Measurements from ENCODE around the gene QSOX1.
"Not testable (repeated sequence)": the region's sequence is repeated elsewhere in the genome, so short reads cannot be mapped to it uniquely, and the experiment has no call there.

QSOX1 gene

GRCh38 chr1:180154325-180155181, at the start of gene QSOX1:
Gene QSOX1, plus strand, starts transcription at chr1:180154869. Its CDS starts 39 bp downstream, at chr1:180154908.
- peak; percentile 78 for DNase-seq

- no peak for DNase-seq
Measured at GRCh38 chr1:180112091-180112490, 42.6 kb upstream of the QSOX1 start.

DNA sequence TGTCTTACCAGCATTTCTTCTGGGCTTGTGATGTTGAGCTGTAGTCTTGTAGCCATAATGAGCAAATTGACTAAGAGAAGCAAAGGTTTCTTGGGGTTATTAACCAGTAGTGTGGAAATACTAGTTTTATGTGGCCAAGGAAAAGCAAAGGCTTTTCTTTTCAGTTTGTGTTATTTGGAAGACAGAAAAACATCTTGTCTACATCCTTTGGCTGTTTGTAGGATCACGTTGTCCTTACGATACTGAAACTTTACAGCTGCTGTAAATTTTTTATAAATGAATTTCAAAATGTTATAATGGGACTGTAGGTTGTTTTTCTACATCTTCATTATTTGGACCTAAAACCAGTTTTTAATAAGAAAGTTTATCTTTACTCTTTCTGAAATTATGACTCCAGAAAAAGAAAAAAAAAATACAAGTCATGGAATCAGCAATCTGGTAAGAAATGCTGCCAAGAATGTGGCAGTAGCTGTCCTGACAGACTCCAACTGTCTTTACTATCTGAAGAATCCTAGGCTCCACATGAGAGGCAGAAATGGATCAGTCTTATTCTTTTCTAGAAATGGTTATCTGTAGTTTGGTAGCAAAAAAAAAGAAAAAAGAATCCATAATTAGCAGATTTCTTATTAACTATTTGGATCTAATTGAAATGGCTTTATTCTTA, 41.6 kb upstream of the QSOX1 start:
- DNase-seq, result no peak

DNA sequence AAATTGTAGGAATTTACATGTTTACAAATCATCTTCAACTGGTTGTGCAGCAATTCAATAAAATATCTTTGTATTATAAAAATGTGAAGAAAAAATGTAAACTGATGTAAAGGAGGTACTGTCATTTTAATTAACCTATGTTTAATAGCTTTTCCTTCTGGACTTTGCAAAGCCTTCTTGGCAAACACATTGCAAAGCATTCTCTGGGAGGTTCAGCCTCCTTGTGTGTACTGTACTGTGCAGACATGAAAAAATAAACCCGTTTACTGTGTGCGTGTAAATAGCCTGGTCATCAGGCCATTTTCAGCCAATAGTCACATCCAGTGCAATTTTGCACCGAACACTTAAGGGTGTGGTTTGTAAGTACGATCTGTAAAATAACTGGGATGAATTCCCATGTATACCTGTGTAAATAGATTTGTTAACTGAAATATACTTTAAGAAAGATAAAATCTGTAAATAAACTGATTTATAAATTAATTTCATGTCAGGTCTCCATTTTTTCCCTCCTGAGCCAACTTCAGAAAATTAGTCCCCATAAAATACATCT, 40.2 kb upstream of the QSOX1 start:
- DNase-seq, result no peak

GRCh38 chr1:180116964-180117763, 37.5 kb upstream of the QSOX1 start:
- no peak for DNase-seq

DNA sequence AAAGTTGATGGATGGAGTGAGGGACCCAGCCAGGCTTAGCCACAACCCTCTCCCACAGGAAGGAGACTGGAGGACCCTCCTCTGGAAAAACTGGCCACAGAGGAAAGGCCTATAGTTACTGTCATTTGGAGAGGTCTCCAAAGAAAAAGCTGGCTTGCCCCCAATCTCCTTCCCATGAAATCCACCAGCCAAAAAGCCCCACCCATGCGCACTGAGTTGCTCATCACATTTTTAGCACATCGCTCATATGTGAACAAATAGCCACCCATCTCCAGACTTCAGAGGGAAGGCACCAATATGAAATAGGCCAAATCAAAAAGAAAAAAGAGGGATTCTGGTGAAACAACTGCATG, 36.9 kb upstream of the QSOX1 start:
- DNase-seq, result peak; percentile 40

- no peak for DNase-seq
Measured at GRCh38 chr1:180119837-180120236, 34.8 kb upstream of the QSOX1 start.

DNA sequence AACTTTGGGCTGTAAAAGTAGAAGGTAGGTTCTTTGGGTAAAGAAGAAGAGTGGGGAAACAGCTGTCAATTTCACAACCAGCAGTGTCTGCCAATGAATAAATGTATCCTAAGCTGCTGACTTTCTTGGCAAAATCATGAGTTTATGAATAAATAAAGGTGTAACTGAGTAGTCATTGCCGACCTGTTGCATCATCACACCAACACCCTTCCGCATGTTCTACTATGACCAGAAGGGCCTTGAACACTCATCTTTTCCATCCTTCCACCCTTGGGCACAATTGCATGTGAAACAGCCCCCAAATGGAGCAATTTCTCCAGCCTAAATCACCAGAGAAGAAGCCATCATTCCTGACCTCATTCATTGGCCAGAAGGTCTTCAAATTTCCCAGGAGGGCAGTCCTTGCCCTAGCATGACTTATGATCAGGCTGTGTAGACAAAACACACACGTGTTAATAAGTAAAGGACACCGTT, 31.2 kb upstream of the QSOX1 start:
- DNase-seq, result no peak

DNA sequence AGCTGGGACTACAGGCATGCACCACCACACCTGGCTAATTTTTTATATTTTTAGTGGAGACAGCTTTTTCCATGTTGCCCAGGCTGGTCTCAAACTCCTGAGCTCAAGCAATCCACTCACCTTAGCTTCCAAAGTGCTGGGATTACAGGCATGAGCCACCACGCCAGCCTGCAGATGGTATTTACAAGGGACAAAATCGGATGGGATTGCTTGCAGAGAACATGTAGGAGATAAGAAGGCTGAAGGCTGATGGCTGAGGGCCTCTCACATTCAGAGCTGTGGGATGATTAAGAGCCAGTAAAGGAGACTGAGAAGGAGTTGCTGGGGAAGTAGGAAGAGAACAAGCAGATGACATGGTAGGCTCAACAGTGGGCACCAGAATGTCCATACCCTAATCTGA, 24.0 kb upstream of the QSOX1 start:
- DNase-seq, result no peak

DNA sequence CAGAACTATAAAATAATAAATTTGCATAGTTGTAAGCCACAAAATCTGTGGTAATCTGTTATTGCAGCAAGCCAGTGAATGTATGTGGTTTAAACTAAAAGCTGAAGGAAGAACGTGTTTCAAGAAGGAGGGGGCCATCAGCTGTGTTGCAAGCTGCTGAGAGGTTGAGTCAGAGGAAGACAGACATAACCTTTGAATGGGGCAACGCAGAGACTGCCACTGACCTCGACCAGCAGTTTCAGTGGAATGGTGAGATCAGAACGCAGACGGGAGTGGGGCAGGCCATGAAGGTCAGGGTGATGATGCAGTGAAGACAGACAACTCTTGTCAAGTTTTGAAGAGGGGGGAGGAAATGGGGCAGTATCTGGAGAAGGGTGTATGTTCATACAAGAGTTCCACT, 23.2 kb upstream of the QSOX1 start:
- DNase-seq, result peak; percentile 34

DNA sequence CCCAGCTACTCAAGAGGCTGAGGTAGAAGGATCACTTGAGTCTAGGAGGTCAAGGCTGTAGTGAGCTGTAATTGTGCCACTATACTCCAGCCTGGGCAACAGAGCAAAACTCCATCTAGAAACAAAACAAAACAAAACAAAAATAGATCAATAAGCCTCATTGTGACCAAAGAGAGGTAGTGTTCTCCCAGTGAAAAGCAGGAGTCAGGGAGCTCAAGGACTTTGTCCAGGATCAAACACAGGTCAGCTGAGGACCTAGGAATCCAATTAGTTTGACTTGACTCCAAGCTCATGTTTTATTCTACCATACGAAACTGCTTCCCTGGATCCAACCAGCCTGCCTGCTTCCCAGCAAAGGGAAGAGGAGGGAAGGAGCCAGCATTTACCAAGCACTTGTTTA, 21.5 kb upstream of the QSOX1 start:
- no peak for DNase-seq

DNA sequence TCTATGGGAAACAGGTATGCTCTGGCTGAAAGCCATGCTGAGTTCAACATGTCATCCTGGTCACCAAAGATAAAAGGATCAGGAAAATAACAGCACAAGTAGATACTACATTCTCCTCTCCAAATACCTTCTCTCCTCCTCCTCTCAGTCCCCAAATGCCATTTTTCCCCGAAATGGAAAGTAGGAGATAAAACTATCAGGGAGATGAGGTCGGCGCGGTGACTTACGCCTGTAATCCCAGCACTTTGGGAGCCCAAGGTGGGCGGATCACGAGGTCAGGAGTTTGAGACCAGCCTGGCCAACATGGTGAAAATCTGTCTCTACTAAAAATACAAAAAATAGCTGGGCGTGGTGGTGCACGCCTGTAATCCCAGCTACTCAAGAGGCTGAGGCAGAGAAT, 21.0 kb upstream of the QSOX1 start:
- DNase-seq, result not testable (repeated sequence)

- DNase-seq, result no peak
Measured at GRCh38 chr1:180135535-180135934, 19.1 kb upstream of the QSOX1 start.

DNA sequence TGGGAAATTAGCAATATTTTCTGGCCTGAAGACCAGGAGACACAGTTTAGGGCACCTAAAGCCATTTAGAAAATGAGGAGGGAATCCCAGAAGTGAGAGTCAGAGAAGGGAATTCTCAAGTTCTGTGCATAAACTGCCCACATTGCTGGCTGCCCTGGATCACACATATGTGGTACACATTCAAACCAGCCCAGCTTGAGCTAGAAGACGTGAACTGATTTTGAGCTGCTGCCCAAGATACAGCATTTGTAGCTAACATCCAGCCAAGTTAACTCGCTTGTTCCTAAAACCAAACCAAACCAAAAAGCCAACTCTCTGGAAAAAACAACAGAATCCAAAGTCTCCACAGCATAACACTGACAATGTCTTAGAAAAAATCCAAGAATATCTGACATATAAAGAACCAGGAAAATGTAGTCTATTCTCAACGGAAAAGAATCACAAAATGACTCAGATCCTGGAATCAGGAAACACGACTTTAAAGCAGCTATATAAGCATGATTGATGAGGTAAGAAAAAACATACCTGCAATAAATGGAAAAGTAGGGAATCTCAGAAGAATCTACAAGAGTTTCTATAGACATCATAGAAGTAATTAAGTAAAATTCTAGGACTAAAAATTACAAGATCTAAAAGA, 18.2 kb upstream of the QSOX1 start:
- DNase-seq, result no peak

DNA sequence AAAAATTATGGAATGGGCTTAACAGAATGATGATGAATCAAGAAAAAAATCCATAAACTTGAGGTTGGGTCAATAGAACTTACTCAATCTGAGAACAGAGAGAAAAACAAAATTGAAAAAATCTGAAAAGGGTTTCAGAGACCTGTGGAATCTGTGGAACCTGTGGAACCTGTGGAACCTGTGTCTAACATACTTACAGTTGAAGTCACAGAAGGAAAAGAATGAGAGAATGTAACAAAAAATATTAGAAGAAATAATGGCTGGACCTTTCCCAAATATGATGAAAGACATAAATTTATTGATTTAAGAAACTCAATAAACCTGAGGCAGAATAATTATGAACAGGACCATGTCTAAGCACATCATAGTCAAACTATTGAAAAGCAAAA, 17.7 kb upstream of the QSOX1 start:
- no peak for DNase-seq

DNA sequence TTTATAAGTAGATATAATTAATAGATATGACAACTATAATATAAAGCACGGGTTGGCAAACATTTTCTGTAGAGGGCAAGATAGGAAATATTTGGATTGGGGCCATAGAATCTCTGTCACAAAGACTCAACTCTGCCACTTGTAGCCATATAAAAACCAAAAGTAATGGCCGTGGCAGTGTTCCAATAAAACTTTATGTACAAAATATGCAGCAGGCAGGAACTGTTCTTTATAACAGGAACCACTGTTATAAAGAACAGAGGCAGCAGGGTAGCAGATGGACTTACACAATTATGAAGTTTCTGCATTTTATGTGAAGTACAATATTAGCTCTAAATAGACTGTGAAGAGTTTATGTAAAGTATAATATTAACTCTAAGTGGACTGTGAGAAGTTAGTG, 16.9 kb upstream of the QSOX1 start:
- DNase-seq, result no peak

DNA sequence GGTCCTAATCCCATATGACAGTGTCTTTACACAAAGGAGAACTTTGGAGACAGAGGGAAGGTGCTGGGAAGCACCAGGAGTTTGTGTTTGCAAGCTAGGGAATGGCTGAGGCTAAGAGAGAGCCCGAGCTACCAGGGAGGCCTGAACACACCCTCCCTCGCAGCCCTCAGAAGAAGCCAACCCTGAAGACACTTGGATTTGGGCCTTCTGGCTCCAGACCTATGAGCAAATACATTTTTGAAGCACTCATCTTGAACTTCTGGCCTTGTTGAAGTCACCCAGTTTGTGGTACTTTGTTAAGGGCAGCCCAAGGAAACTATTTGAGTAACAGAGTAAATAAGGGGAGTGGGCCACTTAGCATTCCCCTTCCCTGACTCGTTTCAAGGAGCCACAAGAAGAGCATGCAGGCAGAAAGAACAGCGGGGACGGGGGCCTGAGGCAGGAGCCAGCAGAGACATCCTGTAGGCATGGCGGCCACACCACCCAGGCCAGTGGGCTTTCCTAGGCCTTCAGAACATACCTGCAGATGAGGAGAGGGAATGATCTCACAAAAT, 13.2 kb upstream of the QSOX1 start:
- DNase-seq, result no peak

GRCh38 chr1:180143359-180143758, 11.3 kb upstream of the QSOX1 start:
- DNase-seq, result no peak

- no peak for DNase-seq
Measured at GRCh38 chr1:180144659-180145357, 9.9 kb upstream of the QSOX1 start.

DNA sequence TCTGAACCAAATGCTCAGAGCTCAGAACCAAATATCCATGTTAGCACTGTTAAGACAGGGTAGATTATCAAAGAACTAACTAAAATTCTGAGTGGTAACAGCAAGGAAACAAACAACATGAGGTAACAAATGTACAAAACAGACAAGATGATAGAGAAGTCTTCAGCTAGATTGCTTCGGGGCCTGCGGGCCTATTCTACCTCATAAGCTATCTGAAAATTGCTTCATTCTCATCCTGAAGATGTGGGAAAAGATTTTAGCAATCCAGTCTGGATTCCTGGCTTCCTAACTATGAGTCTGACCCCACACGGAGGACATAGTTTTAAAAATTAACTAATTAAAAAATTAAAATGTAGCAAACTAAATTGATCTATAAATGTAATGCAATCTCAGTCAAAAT, 9.2 kb upstream of the QSOX1 start:
- DNase-seq, result no peak

DNA sequence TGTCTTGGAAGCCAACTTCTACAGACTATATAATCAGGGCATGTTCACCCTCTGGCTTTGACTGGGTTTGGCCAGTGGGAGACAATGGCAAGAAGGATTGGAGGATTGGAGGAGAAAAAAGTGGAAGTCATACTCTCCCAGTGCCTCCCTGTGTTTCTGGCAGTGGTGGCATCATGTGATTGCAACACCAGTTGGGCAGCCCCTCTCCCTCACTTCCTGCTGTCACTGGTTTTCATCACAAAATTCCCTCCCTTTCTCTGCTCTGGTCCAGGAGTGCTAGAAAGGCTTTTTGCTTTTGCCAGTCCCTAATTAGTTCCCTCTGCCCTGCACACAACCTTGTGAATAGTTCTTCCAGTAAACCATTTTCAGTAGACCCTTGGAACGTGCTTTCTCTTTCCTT, 3.7 kb upstream of the QSOX1 start:
- DNase-seq, result no peak

DNA sequence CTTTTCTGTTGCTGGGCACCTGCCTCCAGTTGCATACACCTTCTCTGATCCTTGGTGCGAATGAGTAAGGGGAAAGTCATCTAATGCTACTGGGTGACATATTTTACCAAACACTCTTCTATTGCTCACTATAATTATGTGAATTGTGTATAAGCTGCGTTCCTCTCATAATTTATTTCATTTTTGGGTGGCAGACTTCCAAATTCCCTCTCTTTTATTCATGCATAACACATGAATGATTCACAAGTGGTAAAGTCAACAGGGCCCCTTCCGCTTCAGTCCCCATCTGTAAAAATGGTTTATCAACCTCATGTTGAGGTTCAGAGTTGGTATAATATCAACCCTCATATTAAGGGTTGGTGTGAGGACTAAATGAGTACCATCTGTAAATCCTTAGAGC, 3.2 kb upstream of the QSOX1 start:
- peak; percentile 34 for DNase-seq

Data from amniotic stem cell (primary cell).